Mesangial cell (primary cell): Measurements from ENCODE around the gene TMX1. TPM values are rescaled to one million over a fixed set of nuclear protein-coding genes. Genes with fewer than 3 reads are reported as not detected.

Experiments
- total RNA-seq: library from RNA; depleted of rRNA; stranded (reverse); fragments of >200 nt; gene quantifications from 2 replicates; pipeline ENCODE4 v1.2.3, GENCODE V29; 2015

TMX1 gene, protein sequence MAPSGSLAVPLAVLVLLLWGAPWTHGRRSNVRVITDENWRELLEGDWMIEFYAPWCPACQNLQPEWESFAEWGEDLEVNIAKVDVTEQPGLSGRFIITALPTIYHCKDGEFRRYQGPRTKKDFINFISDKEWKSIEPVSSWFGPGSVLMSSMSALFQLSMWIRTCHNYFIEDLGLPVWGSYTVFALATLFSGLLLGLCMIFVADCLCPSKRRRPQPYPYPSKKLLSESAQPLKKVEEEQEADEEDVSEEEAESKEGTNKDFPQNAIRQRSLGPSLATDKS
- total RNA-seq: 13.6 and 27.4 TPM in 2 replicates

DNA sequence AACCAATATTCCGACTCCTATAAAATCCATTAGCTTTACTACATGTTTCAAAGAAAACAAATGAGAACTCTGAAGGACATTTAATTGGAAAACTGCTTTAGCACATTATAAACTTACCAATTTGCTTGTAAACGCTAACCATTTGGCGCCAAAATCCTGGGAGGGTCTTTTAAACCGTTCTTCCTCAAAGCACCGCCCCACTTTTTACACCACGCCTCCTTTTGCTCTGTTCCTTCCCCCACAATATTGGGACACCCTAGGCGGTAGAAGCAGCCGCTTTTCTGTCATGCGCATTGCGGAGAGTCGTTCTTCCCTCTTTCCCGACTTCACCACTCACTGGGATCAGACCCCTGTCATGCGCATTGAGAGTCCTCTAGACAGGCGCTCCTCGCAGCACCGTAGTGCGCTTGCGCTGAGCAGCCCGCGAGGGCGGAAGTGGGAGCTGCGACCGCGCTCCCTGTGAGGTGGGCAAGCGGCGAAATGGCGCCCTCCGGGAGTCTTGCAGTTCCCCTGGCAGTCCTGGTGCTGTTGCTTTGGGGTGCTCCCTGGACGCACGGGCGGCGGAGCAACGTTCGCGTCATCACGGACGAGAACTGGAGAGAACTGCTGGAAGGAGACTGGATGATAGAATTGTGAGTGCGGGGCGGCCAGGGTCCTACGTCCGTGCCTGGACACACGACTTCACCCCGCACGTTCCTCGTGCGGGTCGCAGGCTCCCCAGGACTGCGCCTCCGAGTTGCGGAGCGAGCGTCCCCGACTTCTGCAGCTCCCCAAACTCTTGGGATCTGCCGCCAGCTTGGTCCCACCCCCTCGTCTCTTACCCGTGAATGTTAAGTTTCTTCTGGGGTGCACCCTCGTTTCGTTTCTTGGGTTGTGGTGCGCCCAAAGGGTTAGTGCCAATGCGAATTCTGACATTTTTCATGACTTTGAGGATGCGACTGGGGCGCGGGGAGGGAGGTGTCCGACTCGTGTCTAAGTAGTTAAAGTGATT, at the start of gene TMX1:
Gene TMX1, plus strand, starts transcription at position 435 of the 991 bp plus-strand sequence. Its CDS starts 46 bp downstream, at position 481.

Other genes with a start within 250 kb of the TMX1 start
- 0.13 and 0.16 TPM in 2 replicates for gene TRIM9, start 145.1 kb upstream of the TMX1 start, total RNA-seq